Measurements from ENCODE around the gene IMPDH1.
A peak's percentile ranks its signal among the peaks of the same experiment; 100 is the strongest.

Gene IMPDH1

GRCh38 chr7:128349466-128349825 lies 60.3 kb downstream of the IMPDH1 start:
- Histone ChIP-seq H3K9me3 (replicated peaks in 1 of 11) (peaks cover 0 to 14% (median 9%) of the 10 kb centered on the region in 11 experiments; a peak in 9 of 22 replicates), H3K27me3 (peaks cover 33 to 54% (median 47%) of the 10 kb centered on the region in 11 experiments), H4K20me1 (no peaks in the 10 kb centered on the region), H3K27ac (no peak overlapping the region), H3K9ac (no peak overlapping the region), H3K36me3 (no peaks in the 10 kb centered on the region), H3K4me2 (no peak overlapping the region), H3K4me1 (peaks cover 5 to 14% (median 9%) of the 10 kb centered on the region in 10 experiments; a peak in 17 of 20 replicates), H3K4me3 (no peak overlapping the region)
- no peak for TF ChIP-seq Cebpa-rat (IDR thresholded peaks at IDR 0.05)

GRCh38 chr7:128347647-128348097 lies 62.1 kb downstream of the IMPDH1 start:
- Histone ChIP-seq H3K36me3 (no peaks in the 10 kb centered on the region), H3K4me2 (no peak overlapping the region), H3K4me1 (peaks cover 11 to 19% (median 13%) of the 10 kb centered on the region in 10 experiments), H3K27ac (no peak overlapping the region), H3K9ac (no peak overlapping the region), H3K27me3 (peaks cover 25 to 40% (median 32%) of the 10 kb centered on the region in 11 experiments), H4K20me1 (peaks cover 0 to 5% (median 0%) of the 10 kb centered on the region in 11 experiments; a peak in 5 of 22 replicates), H3K4me3 (no peak overlapping the region), H3K9me3 (replicated peaks in 1 of 11) (peaks cover 0 to 14% (median 9%) of the 10 kb centered on the region in 11 experiments; a peak in 9 of 22 replicates)
- no peak for TF ChIP-seq Cebpa-rat (IDR thresholded peaks at IDR 0.05)

- H3K4me1 ChIP-seq, result peaks cover 20 to 30% (median 23%) of the 10 kb centered on the region in 10 experiments
- H3K27me3 ChIP-seq, result peaks cover 0 to 7% (median 0%) of the 10 kb centered on the region in 11 experiments; a peak in 7 of 22 replicates
- peak overlapping the region in 1 of 11 experiments; percentile 87; a peak in 4 of 22 replicates for H3K27ac ChIP-seq
- no peak for TF ChIP-seq Cebpa-rat (IDR thresholded peaks at IDR 0.05)
- no peaks in the 10 kb centered on the region for H3K9me3 ChIP-seq (replicated peaks in 1 of 11)
- peaks cover 8 to 28% (median 24%) of the 10 kb centered on the region in 11 experiments for H3K36me3 ChIP-seq
- peak overlapping the region in 1 of 10 experiments; percentile 86; a peak in 1 of 20 replicates for H3K4me3 ChIP-seq
- H3K4me2 ChIP-seq, result peak overlapping the region in 10 of 11 experiments; percentile 64 to 99 (median 88); a peak in 15 of 22 replicates
- peaks cover 0 to 38% (median 31%) of the 10 kb centered on the region in 11 experiments; a peak in 17 of 22 replicates for H4K20me1 ChIP-seq
- H3K9ac ChIP-seq, result no peak overlapping the region
Measured at GRCh38 chr7:128344431-128344774, 65.4 kb downstream of the IMPDH1 start.

- peak within 1 kb of the TSS; percentile 79 to 99 (median 92) for H3K4me2 ChIP-seq
- peaks cover 0 to 2% (median 0%) of the 10 kb centered on the region in 11 experiments; a peak in 3 of 22 replicates for H3K27me3 ChIP-seq
- H3K9me3 ChIP-seq (replicated peaks in 1 of 11), result no peaks in the 10 kb centered on the region
- peak within 1 kb of the TSS; percentile 74 to 92 (median 86) for H3K27ac ChIP-seq
- H3K4me3 ChIP-seq, result peak within 1 kb of the TSS; percentile 72 to 89 (median 80)
- peaks cover 0 to 44% (median 37%) of the 10 kb centered on the region in 11 experiments; a peak in 17 of 22 replicates for H4K20me1 ChIP-seq
- peaks cover 20 to 30% (median 23%) of the 10 kb centered on the region in 10 experiments for H3K4me1 ChIP-seq
- TF ChIP-seq Cebpa-rat (IDR thresholded peaks at IDR 0.05), result no peak
- peaks cover 14 to 34% (median 30%) of the 10 kb centered on the region in 11 experiments for H3K36me3 ChIP-seq
- H3K9ac ChIP-seq, result peak within 1 kb of the TSS; percentile 82 to 94 (median 91)
Measured at GRCh38 chr7:128343554-128344430, 66.0 kb downstream of the IMPDH1 start, which contains the start of gene RBM28. RBM28 (minus strand) TSS chr7:128343908; CDS start chr7:128343793, 115 bp downstream.
